HFFc6 (cell line): ENCODE measurements around the gene NADK2. TPM values are rescaled to one million over a fixed set of nuclear protein-coding genes. Genes with fewer than 3 reads are reported as not detected.
A peak's percentile ranks its signal among the peaks of the same experiment; 100 is the strongest.

Experiments used
- DNase-seq: peaks from one replicate; pipeline ENCODE4 v3.0.0-alpha.2; 2018
- H3K27ac Mint-ChIP-seq: 2 replicates; pipeline ENCODE4 v1.8.0; 2020; ENCODE audit warnings: mild to moderate bottlenecking, mixed read lengths
- H3K27me3 Mint-ChIP-seq: 2 replicates; pipeline ENCODE4 v1.8.0; 2021; ENCODE audit warnings: mild to moderate bottlenecking, moderate library complexity, mixed read lengths; ENCODE audit not compliant: insufficient read depth
- H3K36me3 Mint-ChIP-seq: 2 replicates; pipeline ENCODE4 v1.8.0; 2021; ENCODE audit warnings: low read depth, mixed read lengths
- H3K4me1 Mint-ChIP-seq: 2 replicates; pipeline ENCODE4 v1.8.0; 2020; ENCODE audit warnings: low read depth, mixed read lengths
- H3K4me3 Mint-ChIP-seq: 2 replicates; pipeline ENCODE4 v1.8.0; 2020; ENCODE audit warnings: mild to moderate bottlenecking, moderate library complexity, mixed read lengths
- H3K9me3 Mint-ChIP-seq: 2 replicates; pipeline ENCODE4 v1.8.0; 2020; ENCODE audit warnings: mild to moderate bottlenecking, mixed read lengths
- CTCF ChIP-seq: fragments of 200-600 bp; sonication (generic); IDR thresholded peaks from 2 replicates; pipeline ENCODE4 v1.5.0; 2021; ENCODE audit warnings: antibody characterized with exemption, mild to moderate bottlenecking
- total RNA-seq, 6 experiments: library from RNA; stranded (reverse); fragmentation: NEBNext Ultra II Directional; extraction: Animal tissue kit (Norgen Biotek cat#: 25700); gene quantifications; 2 replicates in 1 of 6; 3 replicates in 5 of 6; pipeline ENCODE4 v1.2.3, GENCODE V29; 2021

The NADK2 gene
- total RNA-seq, 6 experiments from 2014 or later = 14.6 to 20.1 (median 15.3) TPM

GRCh38 chr5:36270175-36270574, 28.4 kb upstream of the NADK2 start:
- Mint-ChIP-seq H3K27me3 (peaks cover 9% of the 10 kb centered on the region), H3K4me1 (no peaks in the 10 kb centered on the region), H3K36me3 (no peaks in the 10 kb centered on the region), H3K9me3 (no peaks in the 10 kb centered on the region), H3K4me3 (no peak overlapping the region), H3K27ac (no peak overlapping the region)
- no peak for DNase-seq
- no peak for TF ChIP-seq CTCF

GRCh38 chr5:36269478-36269877, 27.8 kb upstream of the NADK2 start:
- no peak overlapping the region for H3K4me3 Mint-ChIP-seq
- H3K9me3 Mint-ChIP-seq = no peaks in the 10 kb centered on the region
- H3K27me3 Mint-ChIP-seq = peaks cover 10% of the 10 kb centered on the region
- H3K4me1 Mint-ChIP-seq = peaks cover under 1% of the 10 kb centered on the region; the same call in 1 of the 2 replicates
- DNase-seq = no peak
- TF ChIP-seq CTCF = no peak
- no peaks in the 10 kb centered on the region for H3K36me3 Mint-ChIP-seq
- H3K27ac Mint-ChIP-seq = no peak overlapping the region

- no peak for TF ChIP-seq CTCF
- Mint-ChIP-seq H3K27ac (no peak overlapping the region), H3K4me3 (no peak overlapping the region), H3K9me3 (no peaks in the 10 kb centered on the region), H3K4me1 (peaks cover 6% of the 10 kb centered on the region; the same call in 1 of the 2 replicates), H3K27me3 (peaks cover 7% of the 10 kb centered on the region), H3K36me3 (no peaks in the 10 kb centered on the region)
- no peak for DNase-seq
Measured at GRCh38 chr5:36267905-36268304, 26.2 kb upstream of the NADK2 start.

GRCh38 chr5:36264202-36264760, 22.6 kb upstream of the NADK2 start:
- Mint-ChIP-seq H3K4me3 (peak overlapping the region; percentile 33; the same call in 1 of the 2 replicates), H3K27me3 (peaks cover 11% of the 10 kb centered on the region), H3K9me3 (no peaks in the 10 kb centered on the region), H3K4me1 (peaks cover 6% of the 10 kb centered on the region; the same call in 1 of the 2 replicates), H3K27ac (no peak overlapping the region), H3K36me3 (no peaks in the 10 kb centered on the region)
- TF ChIP-seq CTCF = no peak
- no peak for DNase-seq

GRCh38 chr5:36261186-36261585, 19.5 kb upstream of the NADK2 start:
- no peaks in the 10 kb centered on the region for H3K36me3 Mint-ChIP-seq
- no peak overlapping the region for H3K27ac Mint-ChIP-seq
- DNase-seq = no peak
- no peak for TF ChIP-seq CTCF
- no peaks in the 10 kb centered on the region for H3K9me3 Mint-ChIP-seq
- H3K27me3 Mint-ChIP-seq = peaks cover 12% of the 10 kb centered on the region
- peaks cover 6% of the 10 kb centered on the region; the same call in 1 of the 2 replicates for H3K4me1 Mint-ChIP-seq
- H3K4me3 Mint-ChIP-seq = no peak overlapping the region
